Measurements from ENCODE around the gene BIRC6. TPM values are rescaled to one million over a fixed set of nuclear protein-coding genes. Genes with fewer than 3 reads are reported as not detected.

The BIRC6 gene
- polyA plus RNA-seq, 3 donors: 11.5 to 32.6 (median 12.9) TPM

- Histone ChIP-seq H3K79me2 (ENCODE audit: insufficient read depth, low read length) (peaks cover 3% of the 10 kb centered on the region), H3K4me1 (ENCODE audit: control insufficient read depth in 1 of 2, insufficient read depth in 2 of 2, low read length in 2 of 2) (no peaks in the 10 kb centered on the region), H3K27ac (ENCODE audit: low read depth in 1 of 2, low read length in 2 of 2) (peak overlapping the region in 1 of 2 donors; percentile 35), H3K36me3 (replicated peaks in 1 of 2; ENCODE audit: control insufficient read depth in 1 of 2, insufficient read depth in 2 of 2, low read length in 2 of 2) (peaks cover 39 to 76% of the 10 kb centered on the region in 2 donors), H3K4me3 (replicated peaks in 1 of 3; ENCODE audit: low read depth in 2 of 3, low read length in 3 of 3) (no peak overlapping the region), H3K9me3 (replicated peaks in 1 of 2; ENCODE audit: control insufficient read depth in 1 of 2, insufficient read depth in 1 of 2, low read length in 2 of 2) (no peaks in the 10 kb centered on the region), H3K9ac (ENCODE audit: insufficient read depth, low read length, poor library complexity, severe bottlenecking) (no peak overlapping the region), H4K20me1 (ENCODE audit: insufficient read depth, low read length) (no peaks in the 10 kb centered on the region), H2AFZ (ENCODE audit: insufficient read depth, low read depth, low read length, poor library complexity, severe bottlenecking) (no peak overlapping the region), H3K27me3 (ENCODE audit: control insufficient read depth in 2 of 2, insufficient read depth in 2 of 2, low read length in 2 of 2) (no peaks in the 10 kb centered on the region), H3K4me2 (replicated peaks; ENCODE audit: extremely low read depth, low read length, poor library complexity, severe bottlenecking) (no peak overlapping the region)
- H3K4me1 Mint-ChIP-seq: peaks cover 6% of the 10 kb centered on the region
- intact Hi-C loops (cut with micrococcal nuclease): no loop called here
- H3K4me3 Mint-ChIP-seq: no peak overlapping the region
- H3K9me3 Mint-ChIP-seq: peaks cover 0 to 6% (median 0%) of the 10 kb centered on the region in 7 donors
- peak overlapping the region in 1 of 7 donors; percentile 78 for H3K27ac Mint-ChIP-seq
- WGBS (ENCODE audit: insufficient coverage): no CpG with 5 or more reads among the region's 1 CpG
- no peak for DNase-seq
- peaks cover 63 to 88% of the 10 kb centered on the region in 2 donors for H3K36me3 Mint-ChIP-seq
- TF ChIP-seq, protein P1, sequence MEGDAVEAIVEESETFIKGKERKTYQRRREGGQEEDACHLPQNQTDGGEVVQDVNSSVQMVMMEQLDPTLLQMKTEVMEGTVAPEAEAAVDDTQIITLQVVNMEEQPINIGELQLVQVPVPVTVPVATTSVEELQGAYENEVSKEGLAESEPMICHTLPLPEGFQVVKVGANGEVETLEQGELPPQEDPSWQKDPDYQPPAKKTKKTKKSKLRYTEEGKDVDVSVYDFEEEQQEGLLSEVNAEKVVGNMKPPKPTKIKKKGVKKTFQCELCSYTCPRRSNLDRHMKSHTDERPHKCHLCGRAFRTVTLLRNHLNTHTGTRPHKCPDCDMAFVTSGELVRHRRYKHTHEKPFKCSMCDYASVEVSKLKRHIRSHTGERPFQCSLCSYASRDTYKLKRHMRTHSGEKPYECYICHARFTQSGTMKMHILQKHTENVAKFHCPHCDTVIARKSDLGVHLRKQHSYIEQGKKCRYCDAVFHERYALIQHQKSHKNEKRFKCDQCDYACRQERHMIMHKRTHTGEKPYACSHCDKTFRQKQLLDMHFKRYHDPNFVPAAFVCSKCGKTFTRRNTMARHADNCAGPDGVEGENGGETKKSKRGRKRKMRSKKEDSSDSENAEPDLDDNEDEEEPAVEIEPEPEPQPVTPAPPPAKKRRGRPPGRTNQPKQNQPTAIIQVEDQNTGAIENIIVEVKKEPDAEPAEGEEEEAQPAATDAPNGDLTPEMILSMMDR (IDR thresholded peaks at IDR 0.05): no peak
- H3K27me3 Mint-ChIP-seq (ENCODE audit: low read depth in 3 of 3): no peaks in the 10 kb centered on the region
These were observed 176.1 kb downstream of the BIRC6 start for GRCh38 chr2:32532961-32533360.

GRCh38 chr2:32534831-32535230 is 178.0 kb downstream of the BIRC6 start:
- H3K27ac Mint-ChIP-seq: peak overlapping the region in 1 of 7 donors; percentile 57
- no peak overlapping the region for H3K4me3 Mint-ChIP-seq

More at GRCh38 chr2:32534831-32535230, 178.0 kb downstream of the BIRC6 start:
- H3K4me3 ChIP-seq (replicated peaks in 1 of 3; ENCODE audit: low read depth in 2 of 3, low read length in 3 of 3): no peak overlapping the region
- H3K4me2 ChIP-seq (replicated peaks; ENCODE audit: extremely low read depth, low read length, poor library complexity, severe bottlenecking): no peak overlapping the region
- H3K4me1 ChIP-seq (ENCODE audit: control insufficient read depth in 1 of 2, insufficient read depth in 2 of 2, low read length in 2 of 2): no peaks in the 10 kb centered on the region
- no peak overlapping the region for H3K9ac ChIP-seq (ENCODE audit: insufficient read depth, low read length, poor library complexity, severe bottlenecking)
- TF ChIP-seq, protein P1 (IDR thresholded peaks at IDR 0.05): no peak
- H4K20me1 ChIP-seq (ENCODE audit: insufficient read depth, low read length): no peaks in the 10 kb centered on the region
- peaks cover 0 to 6% (median 0%) of the 10 kb centered on the region in 7 donors for H3K9me3 Mint-ChIP-seq
- H3K27me3 Mint-ChIP-seq (ENCODE audit: low read depth in 3 of 3): no peaks in the 10 kb centered on the region
- intact Hi-C loops (cut with micrococcal nuclease): no loop called here
- DNase-seq: no peak
- peaks cover 12% of the 10 kb centered on the region for H3K4me1 Mint-ChIP-seq
- H3K27ac ChIP-seq (ENCODE audit: low read depth in 1 of 2, low read length in 2 of 2): no peak overlapping the region
- H3K27me3 ChIP-seq (ENCODE audit: control insufficient read depth in 2 of 2, insufficient read depth in 2 of 2, low read length in 2 of 2): no peaks in the 10 kb centered on the region
- peaks cover 30 to 68% of the 10 kb centered on the region in 2 donors for H3K36me3 ChIP-seq (replicated peaks in 1 of 2; ENCODE audit: control insufficient read depth in 1 of 2, insufficient read depth in 2 of 2, low read length in 2 of 2)
- H3K79me2 ChIP-seq (ENCODE audit: insufficient read depth, low read length): peaks cover 3% of the 10 kb centered on the region
- H3K36me3 Mint-ChIP-seq: peaks cover 55 to 83% of the 10 kb centered on the region in 2 donors
- H3K9me3 ChIP-seq (replicated peaks in 1 of 2; ENCODE audit: control insufficient read depth in 1 of 2, insufficient read depth in 1 of 2, low read length in 2 of 2): no peaks in the 10 kb centered on the region
- no CpG with 5 or more reads among the region's 3 CpGs for WGBS (ENCODE audit: insufficient coverage)
- H2AFZ ChIP-seq (ENCODE audit: insufficient read depth, low read depth, low read length, poor library complexity, severe bottlenecking): no peak overlapping the region
